Fibroblast of pulmonary artery (primary cell): ENCODE results near the gene PRX.
"Not testable (repeated sequence)": the region's sequence is repeated elsewhere in the genome, so short reads cannot be mapped to it uniquely, and the experiment has no call there.

Source experiments
- DNase-seq: peaks from one replicate; pipeline ENCODE4 v3.0.0-alpha.2; 2010; ENCODE audit warnings: low read depth
- H3K4me3 ChIP-seq: replicated peaks from 2 replicates; pipeline ENCODE4 v1.5.1; 2011; ENCODE audit warnings: low read depth, mild to moderate bottlenecking, control low read depth, low read length, moderate library complexity
- CTCF ChIP-seq: IDR thresholded peaks from 2 replicates; pipeline ENCODE4 v1.5.1; 2011; ENCODE audit warnings: mild to moderate bottlenecking, control low read depth, low read length, inconsistent platforms; ENCODE audit errors: missing control alignments

The PRX gene

GRCh38 chr19:40413291-40413845 lies at the start of gene PRX:
PRX (minus strand) TSS chr19:40413378; CDS start chr19:40407932, 5,446 bp downstream.
- TF ChIP-seq CTCF, result no peak
- H3K4me3 ChIP-seq, result no peak within 1 kb of the TSS
- no peak for DNase-seq

DNA sequence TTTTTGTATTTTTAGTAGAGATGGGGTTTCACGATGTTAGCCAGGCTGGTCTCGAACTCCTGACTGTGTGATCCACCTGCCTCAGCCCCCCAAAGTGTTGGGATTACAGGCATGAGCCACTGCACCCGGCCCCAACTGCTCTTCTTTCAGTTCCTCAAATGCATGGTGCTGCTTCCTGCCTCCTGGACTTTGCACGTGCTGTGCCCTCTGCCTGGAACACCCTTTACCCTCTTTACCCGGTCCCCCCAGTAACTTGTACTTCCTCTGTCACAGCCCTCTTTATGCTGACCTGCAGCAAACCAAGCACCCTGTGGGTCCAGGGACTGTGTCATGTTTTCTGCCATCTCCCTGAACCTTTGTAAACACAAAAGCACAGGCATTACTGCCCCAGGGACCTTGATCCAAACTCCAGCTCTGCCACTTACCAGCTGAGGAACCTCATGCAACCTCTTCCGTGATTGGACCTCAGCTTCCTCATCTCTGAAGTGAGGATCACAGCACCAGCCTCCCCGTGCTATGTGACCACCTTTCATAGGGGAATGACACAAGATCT lies 48.6 kb upstream of the PRX start:
- H3K4me3 ChIP-seq, result no peak overlapping the region
- no peak for DNase-seq
- TF ChIP-seq CTCF, result no peak

DNA sequence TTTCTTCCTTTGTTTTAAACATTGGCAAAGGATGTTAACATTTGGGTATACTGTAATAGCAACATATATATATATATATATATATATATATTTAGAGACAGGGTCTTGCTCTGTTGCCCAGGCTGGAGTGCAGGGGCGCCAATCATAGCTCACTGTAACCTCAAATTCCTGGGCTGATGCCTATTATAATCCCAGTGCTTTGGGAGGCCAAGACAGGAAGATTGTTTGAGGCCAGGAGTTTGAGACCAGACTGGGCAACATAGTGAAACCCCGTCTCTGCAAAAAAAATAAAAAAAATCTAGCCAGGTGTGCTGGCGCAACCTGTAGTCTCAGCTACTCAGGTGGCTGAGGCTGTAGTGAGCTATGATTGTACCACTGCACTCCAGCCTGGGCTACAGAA lies 47.0 kb upstream of the PRX start:
- no peak for TF ChIP-seq CTCF
- H3K4me3 ChIP-seq, result no peak overlapping the region
- no peak for DNase-seq

GRCh38 chr19:40458597-40458974 lies 45.4 kb upstream of the PRX start:
- H3K4me3 ChIP-seq, result no peak overlapping the region
- no peak for TF ChIP-seq CTCF
- no peak for DNase-seq

DNA sequence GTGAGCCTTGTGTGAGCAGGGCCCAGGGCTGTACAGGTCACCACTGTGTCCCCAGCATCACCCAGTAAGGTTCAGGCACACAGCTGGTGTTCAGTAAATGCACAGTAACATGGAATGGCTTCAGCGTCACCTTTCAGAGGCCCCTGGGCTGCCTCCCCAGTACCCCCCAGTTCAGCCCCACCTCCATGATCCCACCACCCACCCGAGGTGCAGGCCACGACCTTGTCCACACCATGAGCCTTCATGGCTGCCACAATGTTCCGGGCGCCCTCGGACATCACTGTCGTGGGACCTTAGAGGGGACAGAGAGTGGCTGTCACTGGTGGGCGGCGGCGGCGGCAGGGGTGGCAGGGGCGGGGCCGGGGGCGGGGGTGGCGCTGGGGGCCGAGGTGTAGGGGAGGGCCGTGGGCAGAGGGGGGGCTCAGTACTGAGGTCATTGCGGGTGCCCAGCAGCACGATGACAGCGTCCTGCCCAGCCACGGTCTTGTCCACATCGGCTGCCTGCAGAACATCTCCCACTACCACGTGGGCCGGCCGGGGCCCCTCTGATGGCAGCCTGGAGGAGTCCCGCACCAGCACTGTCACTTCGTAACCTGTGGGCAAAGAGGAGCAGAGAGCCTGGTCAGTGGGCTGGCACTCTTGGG lies 44.9 kb upstream of the PRX start:
- no peak overlapping the region for H3K4me3 ChIP-seq
- no peak for TF ChIP-seq CTCF
- no peak for DNase-seq

GRCh38 chr19:40457048-40457447 lies 43.9 kb upstream of the PRX start:
- no peak overlapping the region for H3K4me3 ChIP-seq
- no peak for TF ChIP-seq CTCF
- no peak for DNase-seq

DNA sequence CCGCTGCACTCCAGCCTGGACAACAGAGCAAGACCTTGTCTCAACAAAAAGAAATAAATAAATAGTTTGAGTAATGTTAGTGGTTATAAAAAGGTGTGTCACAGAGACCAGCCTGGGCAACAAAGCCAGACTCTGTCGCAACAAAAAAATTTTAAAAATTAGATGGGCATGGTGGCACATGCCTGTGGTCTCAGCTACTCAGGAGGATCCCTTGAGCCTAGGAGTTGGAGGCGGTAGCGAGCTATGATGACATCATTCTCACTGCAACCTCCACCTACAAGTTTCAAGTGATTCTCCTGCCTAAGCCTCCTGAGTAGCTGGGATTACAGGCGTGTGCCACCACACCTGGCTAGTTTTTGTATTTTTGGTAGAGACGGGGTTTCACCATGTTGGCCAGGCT lies 40.8 kb upstream of the PRX start:
- H3K4me3 ChIP-seq, DNase-seq: not testable (repeated sequence)
